HL-60 (cell line): ENCODE results near the gene PHKG2.
"Not testable (repeated sequence)": the region's sequence is repeated elsewhere in the genome, so short reads cannot be mapped to it uniquely, and the experiment has no call there.

Experiments used
- DNase-seq, 2 experiments: peaks; one replicate each; pipeline ENCODE4 v3.0.0-alpha.2; 2010 to 2020; ENCODE audit warnings: low read depth in 1 of 2, low spot score in 1 of 2
- H3K27ac ChIP-seq: fragments of 250-450 bp; sonication (Bioruptor Pico); replicated peaks from 2 replicates; pipeline ENCODE4 v1.5.1; 2020; ENCODE audit warnings: mild to moderate bottlenecking, moderate library complexity
- H3K27me3 ChIP-seq: fragments of 250-450 bp; sonication (Bioruptor Pico); 2 replicates; pipeline ENCODE4 v1.5.1; 2021; ENCODE audit warnings: mild to moderate bottlenecking, moderate library complexity; ENCODE audit not compliant: insufficient read depth, poor library complexity, severe bottlenecking
- H3K4me3 ChIP-seq: replicated peaks from 2 replicates; pipeline ENCODE4 v1.5.1; 2011; ENCODE audit warnings: mild to moderate bottlenecking, control low read depth, low read length; ENCODE audit not compliant: insufficient read depth
- CTCF ChIP-seq: IDR thresholded peaks from one replicate; pipeline ENCODE4 v1.5.1; 2011; ENCODE audit warnings: low read length, control low read depth, inconsistent platforms; ENCODE audit not compliant: insufficient read depth
- GABPA ChIP-seq: IDR thresholded peaks from 2 replicates; pipeline ENCODE4 v1.6.1; 2012; ENCODE audit warnings: low read depth
- POLR2AphosphoS5 ChIP-seq: IDR thresholded peaks from 2 replicates; pipeline ENCODE4 v1.6.1; 2012; ENCODE audit warnings: low read depth
- REST ChIP-seq: IDR thresholded peaks from 2 replicates; pipeline ENCODE4 v1.6.1; 2012; ENCODE audit warnings: low read depth; ENCODE audit not compliant: insufficient replicate concordance
- SPI1 ChIP-seq: IDR thresholded peaks from 2 replicates; pipeline ENCODE4 v1.6.1; 2012; ENCODE audit warnings: low read depth, mild to moderate bottlenecking, borderline replicate concordance

Gene PHKG2

GRCh38 chr16:30700491-30700890 is 47.7 kb upstream of the PHKG2 start:
- DNase-seq, result no peak
- no peak overlapping the region for H3K4me3 ChIP-seq
- H3K27ac ChIP-seq, result no peak overlapping the region
- H3K27me3 ChIP-seq, result no peaks in the 10 kb centered on the region
- TF ChIP-seq SPI1 (no peak), POLR2AphosphoS5 (no peak), CTCF (no peak), GABPA (no peak), REST (no peak)

- Histone ChIP-seq H3K4me3 (no peak overlapping the region), H3K27ac (no peak overlapping the region), H3K27me3 (no peaks in the 10 kb centered on the region)
- TF ChIP-seq CTCF, result no peak
- TF ChIP-seq POLR2AphosphoS5, result no peak
- TF ChIP-seq GABPA, result no peak
- no peak for TF ChIP-seq SPI1
- TF ChIP-seq REST, result no peak
- DNase-seq, result no peak
Observed at GRCh38 chr16:30700971-30701370, 47.3 kb upstream of the PHKG2 start.

- not testable (repeated sequence) for H3K4me3 ChIP-seq, H3K27ac ChIP-seq, DNase-seq, H3K27me3 ChIP-seq
Observed at GRCh38 chr16:30703071-30703470, 45.2 kb upstream of the PHKG2 start.

GRCh38 chr16:30703971-30704370 is 44.3 kb upstream of the PHKG2 start:
- TF ChIP-seq POLR2AphosphoS5 (no peak), GABPA (no peak), CTCF (no peak), SPI1 (no peak), REST (no peak)
- no peak for DNase-seq
- H3K4me3 ChIP-seq, result no peak overlapping the region

More at GRCh38 chr16:30703971-30704370, 44.3 kb upstream of the PHKG2 start:
- Histone ChIP-seq H3K27ac (no peak overlapping the region), H3K27me3 (no peaks in the 10 kb centered on the region)
